D341Med (cell line): ENCODE data around the gene GPALPP1.
A peak's percentile ranks its signal among the peaks of the same experiment; 100 is the strongest.
"Not testable (repeated sequence)": the region's sequence is repeated elsewhere in the genome, so short reads cannot be mapped to it uniquely, and the experiment has no call there.

ENCODE experiments used
- DNase-seq: peaks from one replicate; pipeline ENCODE4 v3.0.0; 2012; ENCODE audit warnings: low spot score

GPALPP1 gene

GRCh38 chr13:45007225-45007624, 17.9 kb downstream of the GPALPP1 start:
- DNase-seq, result no peak

DNA sequence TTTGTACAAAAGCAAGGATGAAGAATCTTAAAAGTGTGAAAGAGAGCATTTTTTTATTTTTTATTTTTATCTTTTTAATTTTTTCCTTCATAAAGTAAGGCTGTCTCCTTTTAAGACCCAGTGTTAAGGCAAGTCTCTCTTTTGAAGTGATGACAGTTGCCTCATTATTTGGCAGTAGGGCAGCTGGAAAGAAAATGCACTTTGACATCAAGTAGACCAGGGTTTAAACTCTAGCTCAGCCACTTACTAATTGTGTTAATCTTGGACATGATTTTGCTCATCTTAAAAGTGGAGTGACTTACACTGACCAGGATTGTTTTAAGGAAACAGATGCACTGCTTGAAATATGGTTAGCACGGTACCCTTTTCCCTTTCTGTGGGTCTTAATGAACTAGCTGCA, 18.5 kb downstream of the GPALPP1 start:
- DNase-seq, result no peak

GRCh38 chr13:45011198-45011597, 21.9 kb downstream of the GPALPP1 start:
- DNase-seq, result no peak

DNA sequence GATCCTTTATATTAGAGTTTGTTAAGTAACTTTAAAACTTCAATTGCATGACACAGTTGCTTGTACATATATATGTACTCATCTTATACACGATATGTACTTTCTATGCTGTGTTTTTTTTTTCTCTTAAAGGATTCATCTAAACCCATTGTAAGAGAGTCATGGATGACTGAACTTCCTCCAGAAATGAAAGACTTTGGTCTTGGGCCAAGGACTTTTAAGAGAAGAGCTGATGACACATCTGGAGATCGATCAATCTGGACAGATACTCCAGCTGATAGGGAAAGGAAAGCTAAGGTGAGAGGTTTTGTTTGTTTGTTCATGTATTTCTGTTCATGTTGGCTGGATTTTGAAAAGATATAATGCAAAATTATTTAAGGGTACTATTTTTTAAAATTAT, 26.0 kb downstream of the GPALPP1 start:
- DNase-seq, result no peak

- no peak for DNase-seq
Measured at GRCh38 chr13:45016792-45017425, 27.6 kb downstream of the GPALPP1 start.

- not testable (repeated sequence) for DNase-seq
Measured at GRCh38 chr13:45019981-45020380, 30.6 kb downstream of the GPALPP1 start.

GRCh38 chr13:45021250-45021649, 31.9 kb downstream of the GPALPP1 start:
- no peak for DNase-seq

DNA sequence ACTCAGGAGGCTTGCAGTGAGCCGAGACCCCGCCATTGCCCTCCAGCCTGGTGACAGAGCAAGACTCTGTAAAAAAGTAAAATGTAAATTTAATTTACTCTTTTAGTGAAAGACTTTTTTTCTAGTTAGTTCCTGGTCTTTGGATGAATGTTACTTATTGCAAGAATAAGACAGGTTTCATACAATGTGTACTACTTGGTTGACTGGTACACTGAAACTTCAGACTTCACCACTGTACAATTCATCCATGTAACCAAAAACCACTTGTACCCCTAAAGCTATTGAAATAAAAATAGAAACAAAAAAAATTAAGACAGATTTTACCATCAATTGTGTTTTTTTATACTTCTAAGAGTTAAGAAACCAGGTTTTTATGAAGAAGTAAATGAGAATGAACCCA, 35.5 kb downstream of the GPALPP1 start:
- DNase-seq, result no peak

GRCh38 chr13:45034342-45034741, 45.0 kb downstream of the GPALPP1 start:
- no peak for DNase-seq

DNA sequence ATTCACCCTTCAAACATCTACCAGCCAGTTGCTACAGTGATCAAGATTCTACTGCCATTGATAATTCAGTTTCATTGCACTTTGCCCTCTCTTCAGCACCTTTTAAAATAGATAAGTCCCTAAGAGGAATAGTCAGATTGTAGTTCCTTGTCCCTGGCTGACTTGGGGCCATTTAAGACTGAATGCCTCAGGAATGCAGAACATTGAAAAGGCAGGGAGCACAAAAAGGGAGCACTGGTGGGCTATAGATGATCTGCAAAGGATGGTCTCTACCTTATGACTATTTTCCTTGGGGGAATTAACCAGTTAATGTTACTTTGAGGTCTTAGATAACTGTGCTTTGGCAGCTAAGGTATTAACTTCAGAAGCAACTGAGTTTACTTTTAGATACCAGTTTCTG, 46.9 kb downstream of the GPALPP1 start:
- no peak for DNase-seq

- no peak for DNase-seq
Measured at GRCh38 chr13:45040173-45040572, 50.8 kb downstream of the GPALPP1 start.

GRCh38 chr13:45040622-45041021, 51.3 kb downstream of the GPALPP1 start:
- no peak for DNase-seq

- no peak for DNase-seq
Measured at GRCh38 chr13:45042539-45042938, 53.2 kb downstream of the GPALPP1 start.

GRCh38 chr13:45046445-45046844, 57.1 kb downstream of the GPALPP1 start:
- no peak for DNase-seq

- DNase-seq, result peak; percentile 86
Measured at GRCh38 chr13:45047394-45048310, 58.3 kb downstream of the GPALPP1 start.

DNA sequence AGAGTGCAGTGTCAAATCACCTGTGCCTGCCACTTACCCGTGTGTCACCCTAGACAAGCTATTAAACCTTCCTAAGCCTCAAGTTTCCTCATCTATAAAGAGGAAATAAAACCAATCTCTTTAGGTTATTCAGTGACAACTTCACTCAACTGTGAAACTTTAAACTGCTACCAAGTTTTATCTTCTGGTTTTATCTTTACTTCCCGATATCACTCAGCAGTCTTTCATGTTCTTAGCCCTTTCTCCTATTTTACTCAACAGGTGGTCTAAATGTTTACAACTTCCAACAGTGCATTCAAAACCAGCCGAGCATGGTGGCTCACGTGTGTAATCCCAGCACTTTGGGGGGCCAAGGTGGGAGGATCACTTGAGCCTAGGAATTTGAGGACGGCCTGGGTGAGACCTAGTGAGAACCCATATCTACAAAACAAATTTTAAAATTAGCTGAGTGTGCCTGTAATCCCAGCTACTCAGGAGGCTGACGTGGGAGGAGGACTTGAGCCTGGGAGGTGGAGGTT, 59.6 kb downstream of the GPALPP1 start:
- no peak for DNase-seq

- DNase-seq, result no peak
Measured at GRCh38 chr13:45049478-45049877, 60.1 kb downstream of the GPALPP1 start.

DNA sequence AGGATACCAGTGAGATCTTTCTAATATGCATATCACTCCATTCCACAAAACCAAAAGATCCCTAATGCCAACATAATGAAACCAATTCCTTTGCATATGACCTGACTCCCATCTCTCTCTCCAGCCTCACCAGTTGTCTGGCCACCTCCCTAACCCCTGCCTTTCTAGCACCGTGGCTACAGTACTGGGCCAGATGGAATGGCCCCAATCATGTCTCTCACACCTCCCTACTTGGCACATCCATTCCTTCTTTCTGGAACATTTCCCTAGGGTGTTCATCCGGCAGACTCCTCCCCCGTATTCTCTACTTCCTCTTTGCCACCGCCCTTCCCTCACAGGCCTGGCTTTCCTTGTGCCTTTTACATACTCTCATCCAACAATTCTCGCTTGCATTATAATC, 62.0 kb downstream of the GPALPP1 start:
- no peak for DNase-seq

- DNase-seq, result peak; percentile 46
Measured at GRCh38 chr13:45055198-45055901, 66.0 kb downstream of the GPALPP1 start.

DNA sequence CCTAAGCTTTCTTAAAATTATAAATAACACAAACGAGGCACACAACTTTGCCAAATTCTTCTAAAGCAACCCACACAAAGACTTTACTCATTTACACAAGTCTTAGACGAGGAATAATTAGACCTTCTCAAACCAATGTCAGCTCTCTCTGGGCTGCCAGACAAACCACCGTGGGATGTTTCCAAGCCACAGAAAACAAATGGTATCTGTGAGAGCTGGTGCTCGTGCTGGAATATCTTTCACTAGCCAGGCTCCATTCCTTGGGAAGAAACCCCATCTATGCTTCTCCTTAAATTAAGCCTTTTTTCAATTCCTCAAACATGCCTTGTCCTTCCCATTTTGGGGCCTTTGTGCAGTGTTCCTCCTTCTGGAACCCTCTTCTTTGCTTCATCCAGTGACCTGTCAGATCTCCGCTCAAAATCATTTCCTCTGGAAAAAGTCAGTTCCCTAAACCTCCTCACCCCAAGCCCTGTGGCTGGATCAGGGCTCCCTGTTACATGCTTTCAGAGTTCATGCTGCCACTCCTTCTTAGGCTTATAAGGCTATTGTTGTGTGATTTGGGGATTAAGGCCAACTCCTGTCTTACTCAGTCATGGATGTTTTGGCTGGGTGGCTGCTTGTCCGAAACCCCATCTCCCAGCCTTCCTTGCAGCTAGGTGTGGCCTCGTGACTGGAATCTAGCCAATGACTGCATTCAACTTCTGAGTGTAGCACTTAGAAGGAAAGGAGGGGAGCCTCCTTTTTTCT, 66.7 kb downstream of the GPALPP1 start:
- DNase-seq, result peak; percentile 54

DNA sequence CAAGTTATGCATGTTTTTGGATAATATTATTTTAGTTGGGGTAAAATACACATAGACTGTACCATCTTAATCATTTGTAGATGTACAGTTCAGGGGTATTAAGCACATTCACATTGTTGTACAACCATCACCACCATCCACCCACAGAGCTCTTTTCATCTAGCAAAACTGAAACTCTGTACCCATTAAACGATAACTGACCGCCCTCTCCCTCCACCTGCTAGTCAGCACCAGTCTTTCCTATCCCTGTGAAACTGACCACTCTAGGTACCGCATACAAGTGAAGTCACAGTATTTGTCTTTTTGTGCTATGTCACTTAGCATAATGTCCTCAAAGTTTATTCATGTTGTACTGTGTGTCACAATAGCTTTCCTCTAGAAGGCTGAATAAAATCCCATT, 70.7 kb downstream of the GPALPP1 start:
- DNase-seq, result no peak
